Large intestine (tissue), 3 donors: ENCODE measurements around the gene AMH. TPM values are rescaled to one million over a fixed set of nuclear protein-coding genes. Genes with fewer than 3 reads are reported as not detected.
A peak's percentile ranks its signal among the peaks of the same experiment; 100 is the strongest.

Experiments
- DNase-seq, 2 donors: peaks; one replicate each; pipeline versions ENCODE4 v3.0.0 to v3.0.0-alpha.2; 2013
- H3K27ac ChIP-seq: one replicate; pipeline ENCODE4 v1.5.1; 2013; ENCODE audit warnings: low read length
- H3K27me3 ChIP-seq: 2 replicates; pipeline ENCODE4 v1.6.1; 2013; ENCODE audit warnings: low read length; ENCODE audit not compliant: control insufficient read depth, insufficient read depth
- H3K36me3 ChIP-seq: 2 replicates; pipeline ENCODE4 v1.6.1; 2013; ENCODE audit warnings: low read length; ENCODE audit not compliant: control insufficient read depth, insufficient read depth
- H3K4me1 ChIP-seq: one replicate; pipeline ENCODE4 v1.6.1; 2013; ENCODE audit warnings: low read length; ENCODE audit not compliant: control insufficient read depth, insufficient read depth
- H3K4me3 ChIP-seq: one replicate; pipeline ENCODE4 v1.5.1; 2013; ENCODE audit warnings: low read length
- H3K9me3 ChIP-seq: one replicate; pipeline ENCODE4 v1.6.1; 2013; ENCODE audit warnings: mild to moderate bottlenecking, low read depth, low read length, moderate library complexity; ENCODE audit not compliant: control insufficient read depth
- WGBS: methylation state at CpG from one replicate; pipeline ENCODE4 v1.1.5; 2013; ENCODE audit warnings: low lambda C conversion rate; ENCODE audit not compliant: insufficient coverage; 5-methylcytosine and 5-hydroxymethylcytosine counted together
- polyA plus RNA-seq: library from polyadenylated mRNA; unstranded; fragments of 120-200 nt; gene quantifications from one replicate; pipeline ENCODE4 v1.2.1, GENCODE V29; 2013

AMH gene
- polyA plus RNA-seq, 1 donor = 4.6 TPM

GRCh38 chr19:2270423-2271233, 21.5 kb downstream of the AMH start:
- peak; percentile 78 to 85 for DNase-seq
- no peaks in the 10 kb centered on the region for H3K27me3 ChIP-seq
- peaks cover 30% of the 10 kb centered on the region for H3K36me3 ChIP-seq
- H3K4me3 ChIP-seq = peak overlapping the region; percentile 100
- WGBS = no CpG with 5 or more reads among the region's 88 CpGs
- peak overlapping the region; percentile 91 for H3K27ac ChIP-seq
- H3K9me3 ChIP-seq = peaks cover 4% of the 10 kb centered on the region
- H3K4me1 ChIP-seq = peaks cover 33% of the 10 kb centered on the region

DNA sequence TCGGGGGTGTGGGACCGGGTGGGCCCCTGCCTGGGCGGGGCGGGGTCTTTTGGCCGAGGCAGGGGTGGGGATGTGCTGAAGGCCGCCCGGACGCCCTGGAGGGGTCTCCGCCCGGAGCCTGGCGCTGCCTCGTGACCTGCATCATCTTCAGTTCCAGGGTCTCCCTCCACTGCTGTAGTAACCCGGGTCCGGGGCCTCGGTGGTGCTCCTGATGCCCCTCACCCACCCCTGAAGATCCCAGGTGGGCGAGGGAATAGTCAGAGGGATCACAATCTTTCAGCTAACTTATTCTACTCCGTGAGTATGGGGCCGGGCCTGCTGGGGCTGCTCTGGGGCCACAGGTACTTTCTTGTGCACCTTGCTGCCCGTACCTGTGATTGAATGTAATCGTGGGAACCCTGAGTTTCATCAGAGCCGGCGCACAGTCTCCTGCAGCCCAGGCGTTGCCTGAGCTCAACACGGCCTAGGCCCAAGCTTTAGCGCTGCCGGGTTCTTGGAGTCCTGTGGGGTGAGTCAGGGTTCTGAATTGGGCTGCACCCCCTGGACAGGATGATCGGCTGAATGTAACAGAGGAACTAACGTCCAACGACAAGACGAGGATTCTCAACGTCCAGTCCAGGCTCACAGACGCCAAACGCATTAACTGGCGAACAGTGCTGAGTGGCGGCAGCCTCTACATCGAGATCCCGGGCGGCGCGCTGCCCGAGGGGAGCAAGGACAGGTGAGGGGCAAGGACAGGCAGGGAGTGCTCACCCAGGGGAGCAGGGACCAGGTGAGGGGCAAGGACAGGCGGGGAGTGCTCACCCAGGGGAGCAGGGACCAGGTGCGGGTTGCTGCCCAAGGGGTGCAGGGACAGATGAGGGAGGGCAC, 22.3 kb downstream of the AMH start:
- Histone ChIP-seq H3K9me3 (peaks cover 4% of the 10 kb centered on the region), H3K4me1 (peaks cover 33% of the 10 kb centered on the region), H3K36me3 (peaks cover 33% of the 10 kb centered on the region), H3K4me3 (peak overlapping the region; percentile 100), H3K27ac (peak overlapping the region; percentile 91), H3K27me3 (no peaks in the 10 kb centered on the region)
- peak in 1 of 2 donors; percentile 46 for DNase-seq
- WGBS = no CpG with 5 or more reads among the region's 43 CpGs

GRCh38 chr19:2273356-2274184, 24.4 kb downstream of the AMH start:
- Histone ChIP-seq H3K27ac (peak overlapping the region; percentile 52), H3K4me1 (peaks cover 34% of the 10 kb centered on the region), H3K4me3 (peak overlapping the region; percentile 15), H3K27me3 (no peaks in the 10 kb centered on the region), H3K9me3 (peaks cover 4% of the 10 kb centered on the region), H3K36me3 (peaks cover 33% of the 10 kb centered on the region)
- WGBS = no CpG with 5 or more reads among the region's 45 CpGs
- peak; percentile 69 to 75 for DNase-seq

GRCh38 chr19:2274185-2274711, 25.1 kb downstream of the AMH start:
- Histone ChIP-seq H3K27me3 (no peaks in the 10 kb centered on the region), H3K27ac (peak overlapping the region; percentile 52), H3K4me3 (no peak overlapping the region), H3K9me3 (peaks cover 4% of the 10 kb centered on the region), H3K4me1 (peaks cover 36% of the 10 kb centered on the region), H3K36me3 (peaks cover 33% of the 10 kb centered on the region)
- WGBS = no CpG with 5 or more reads among the region's 9 CpGs
- no peak for DNase-seq

- DNase-seq = peak in 1 of 2 donors; percentile 60
- 100% methylated on average over 4 of the region's 16 CpGs for WGBS
- no peak overlapping the region for H3K27ac ChIP-seq
- H3K4me1 ChIP-seq = peaks cover 36% of the 10 kb centered on the region
- H3K4me3 ChIP-seq = no peak overlapping the region
- H3K9me3 ChIP-seq = peaks cover 4% of the 10 kb centered on the region
- H3K36me3 ChIP-seq = peaks cover 33% of the 10 kb centered on the region
- H3K27me3 ChIP-seq = no peaks in the 10 kb centered on the region
These were observed 25.9 kb downstream of the AMH start for GRCh38 chr19:2274931-2275535.

DNA sequence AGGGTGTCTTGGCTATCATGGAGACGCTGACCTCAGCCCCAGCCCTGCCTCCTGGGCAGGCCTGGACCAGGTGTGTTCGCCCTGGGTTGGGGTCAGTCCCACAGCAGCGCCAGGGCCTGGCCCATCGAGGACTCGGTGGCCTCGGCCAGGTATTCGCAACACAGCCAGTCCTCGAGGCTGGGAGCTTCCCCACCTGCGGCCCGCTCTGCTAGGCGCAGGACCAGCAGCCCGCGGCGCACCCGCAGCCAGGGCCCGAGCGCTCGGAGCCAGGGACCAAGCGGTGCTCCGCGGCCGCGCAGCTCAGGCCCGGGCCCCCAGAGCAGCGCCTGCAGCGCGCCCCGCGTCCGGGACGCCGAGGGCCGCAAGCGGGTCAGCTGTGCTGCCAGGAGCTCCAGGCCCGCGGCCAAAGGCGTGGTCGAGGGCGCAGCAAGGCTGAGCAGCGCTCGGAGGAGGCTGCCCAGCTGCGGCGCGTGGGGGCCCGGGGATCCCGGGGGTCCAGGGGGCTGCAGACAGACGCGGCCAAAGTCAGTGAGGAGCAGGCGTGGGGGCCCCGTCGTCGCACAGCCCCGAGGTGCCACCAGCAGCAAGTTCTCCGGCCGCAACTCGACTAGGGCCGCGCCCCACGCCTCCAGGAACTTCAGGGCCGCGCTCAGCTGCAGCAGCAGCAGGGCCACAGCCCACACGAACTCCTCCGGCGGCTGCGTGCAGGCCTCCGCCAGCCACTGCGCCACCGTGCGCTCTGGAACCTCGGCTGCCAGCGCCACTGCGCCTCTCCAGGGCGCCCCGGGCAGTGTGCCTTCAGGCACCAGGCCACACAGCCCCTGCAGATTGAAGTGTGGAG, 26.7 kb downstream of the AMH start:
- peaks cover 4% of the 10 kb centered on the region for H3K27me3 ChIP-seq
- no CpG with 5 or more reads among the region's 74 CpGs for WGBS
- peaks cover 33% of the 10 kb centered on the region for H3K36me3 ChIP-seq
- H3K4me1 ChIP-seq = peaks cover 36% of the 10 kb centered on the region
- H3K9me3 ChIP-seq = peaks cover 4% of the 10 kb centered on the region
- H3K4me3 ChIP-seq = no peak overlapping the region
- DNase-seq = no peak
- no peak overlapping the region for H3K27ac ChIP-seq

DNA sequence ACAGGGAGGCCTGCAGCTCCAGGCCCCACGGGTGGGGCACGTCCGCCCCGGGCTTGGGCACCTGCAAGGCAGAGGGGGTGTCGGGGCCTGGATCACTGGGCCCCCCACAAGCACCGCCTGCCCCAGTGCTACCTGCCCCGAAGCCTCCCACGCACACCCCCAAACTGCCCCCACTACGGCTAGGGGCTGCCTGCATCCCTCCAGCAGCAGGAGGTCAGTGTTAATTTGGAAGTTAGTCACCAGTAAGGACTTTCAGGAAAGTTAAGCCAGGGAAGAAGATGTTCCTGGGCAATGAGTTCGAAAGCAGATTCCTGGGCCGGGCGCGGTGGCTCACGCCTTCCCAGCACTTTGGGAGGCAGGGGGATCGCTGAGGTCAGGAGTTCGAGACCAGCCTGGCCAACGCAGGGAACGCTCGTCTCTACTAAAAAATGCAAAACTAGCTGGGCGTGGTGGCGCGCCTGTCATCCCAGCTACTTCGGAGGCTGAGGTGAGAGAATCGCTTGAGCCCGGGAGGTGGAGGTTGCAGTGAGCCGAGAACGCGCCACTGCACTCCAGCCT, 27.4 kb downstream of the AMH start:
- Histone ChIP-seq H3K27ac (no peak overlapping the region), H3K4me1 (peaks cover 35% of the 10 kb centered on the region), H3K4me3 (no peak overlapping the region), H3K27me3 (peaks cover 4% of the 10 kb centered on the region), H3K9me3 (peaks cover 4% of the 10 kb centered on the region), H3K36me3 (peaks cover 29% of the 10 kb centered on the region)
- no CpG with 5 or more reads among the region's 28 CpGs for WGBS
- no peak for DNase-seq

GRCh38 chr19:2277138-2277537, 28.0 kb downstream of the AMH start:
- H3K36me3 ChIP-seq = peaks cover 24% of the 10 kb centered on the region
- H3K27me3 ChIP-seq = peaks cover 10% of the 10 kb centered on the region
- H3K4me3 ChIP-seq = no peak overlapping the region
- peaks cover 35% of the 10 kb centered on the region for H3K4me1 ChIP-seq
- H3K9me3 ChIP-seq = peaks cover 8% of the 10 kb centered on the region
- WGBS = 82% methylated on average over 3 of the region's 9 CpGs
- no peak for DNase-seq
- no peak overlapping the region for H3K27ac ChIP-seq
